Upper lobe of left lung (tissue), 4 donors: ENCODE measurements around the gene MICALL1.

Experiments
- POLR2A ChIP-seq, 4 donors: fragments of 450-650 bp; IDR thresholded peaks; one replicate each; pipeline ENCODE4 v1.5.1; 2016 to 2017; ENCODE audit warnings: antibody characterized with exemption in 4 of 4, mild to moderate bottlenecking in 2 of 4
- TF ChIP-seq, protein P1 (sequence below), 6 experiments: fragments of 450-650 bp in 4 of 6; fragments of 200-600 bp in 2 of 6; sonication (generic) in 2 of 6; IDR thresholded peaks; one replicate each; pipeline ENCODE4 v1.5.1; 2016 to 2019; ENCODE audit warnings: antibody characterized with exemption in 6 of 6

- TF ChIP-seq POLR2A (IDR thresholded peaks at IDR 0.05): no peak
- TF ChIP-seq, protein P1, sequence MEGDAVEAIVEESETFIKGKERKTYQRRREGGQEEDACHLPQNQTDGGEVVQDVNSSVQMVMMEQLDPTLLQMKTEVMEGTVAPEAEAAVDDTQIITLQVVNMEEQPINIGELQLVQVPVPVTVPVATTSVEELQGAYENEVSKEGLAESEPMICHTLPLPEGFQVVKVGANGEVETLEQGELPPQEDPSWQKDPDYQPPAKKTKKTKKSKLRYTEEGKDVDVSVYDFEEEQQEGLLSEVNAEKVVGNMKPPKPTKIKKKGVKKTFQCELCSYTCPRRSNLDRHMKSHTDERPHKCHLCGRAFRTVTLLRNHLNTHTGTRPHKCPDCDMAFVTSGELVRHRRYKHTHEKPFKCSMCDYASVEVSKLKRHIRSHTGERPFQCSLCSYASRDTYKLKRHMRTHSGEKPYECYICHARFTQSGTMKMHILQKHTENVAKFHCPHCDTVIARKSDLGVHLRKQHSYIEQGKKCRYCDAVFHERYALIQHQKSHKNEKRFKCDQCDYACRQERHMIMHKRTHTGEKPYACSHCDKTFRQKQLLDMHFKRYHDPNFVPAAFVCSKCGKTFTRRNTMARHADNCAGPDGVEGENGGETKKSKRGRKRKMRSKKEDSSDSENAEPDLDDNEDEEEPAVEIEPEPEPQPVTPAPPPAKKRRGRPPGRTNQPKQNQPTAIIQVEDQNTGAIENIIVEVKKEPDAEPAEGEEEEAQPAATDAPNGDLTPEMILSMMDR (IDR thresholded peaks at IDR 0.05): peak in 4 of 6 experiments; percentile 25 to 48 (median 36)
Observed at GRCh38 chr22:37930270-37930951, 24.3 kb downstream of the MICALL1 start.
